Thymus (tissue), 14 donors: ENCODE measurements around the gene BTBD8. TPM values are rescaled to one million over a fixed set of nuclear protein-coding genes. Genes with fewer than 3 reads are reported as not detected.

Experiments
- DNase-seq, 9 donors: peaks; one replicate each; pipeline ENCODE4 v3.0.0-alpha.2; 2013; ENCODE audit warnings: low spot score in 9 of 9, low read depth in 6 of 9, missing footprints in 1 of 9
- H3K27ac ChIP-seq, 2 donors: one replicate each; pipeline ENCODE4 v1.5.1; 2013; ENCODE audit warnings: control low read depth in 1 of 2, low read depth in 1 of 2, low read length in 1 of 2, mild to moderate bottlenecking in 1 of 2, moderate library complexity in 1 of 2
- H3K27me3 ChIP-seq, 2 donors: one replicate each; pipeline ENCODE4 v1.5.1; 2013; ENCODE audit warnings: low read length in 1 of 2; ENCODE audit not compliant: control insufficient read depth in 2 of 2, insufficient read depth in 1 of 2
- H3K36me3 ChIP-seq, 2 donors: one replicate each; pipeline ENCODE4 v1.5.1; 2013; ENCODE audit warnings: low read length in 1 of 2, mild to moderate bottlenecking in 1 of 2, moderate library complexity in 1 of 2; ENCODE audit not compliant: control insufficient read depth in 2 of 2, insufficient read depth in 2 of 2
- H3K4me1 ChIP-seq, 2 donors: one replicate each; pipeline ENCODE4 v1.5.1; 2013; ENCODE audit warnings: low read length in 2 of 2; ENCODE audit not compliant: control insufficient read depth in 2 of 2, insufficient read depth in 2 of 2
- H3K4me3 ChIP-seq, 2 donors: one replicate each; pipeline ENCODE4 v1.5.1; 2013; ENCODE audit warnings: low read length in 2 of 2, control low read depth in 1 of 2, mild to moderate bottlenecking in 1 of 2
- H3K9me3 ChIP-seq, 2 donors: one replicate each; pipeline ENCODE4 v1.5.1; 2013; ENCODE audit warnings: low read length in 1 of 2, mild to moderate bottlenecking in 1 of 2; ENCODE audit not compliant: control insufficient read depth in 2 of 2, insufficient read depth in 1 of 2
- WGBS: extraction: QIAGEN DNeasy Blood & Tissue Kit; methylation state at CpG from one replicate; pipeline ENCODE4 v1.1.7; 2013; 5-methylcytosine and 5-hydroxymethylcytosine counted together
- long read RNA-seq, 10 donors: transcript quantifications; one replicate each; lab custom pipeline, GENCODE V29; 2026
- polyA plus RNA-seq: library from polyadenylated mRNA; stranded (reverse); fragments of 200-250 nt; gene quantifications from one replicate; pipeline ENCODE4 v1.2.3, GENCODE V29; 2013
- total RNA-seq: library from RNA; stranded (reverse); fragments of 120-200 nt; gene quantifications from one replicate; pipeline ENCODE4 v1.2.4, GENCODE V29; 2013
- donor health status: healthy.

The BTBD8 gene
- total RNA-seq, result 2.9 TPM
- 3.3 TPM for polyA plus RNA-seq
- long read RNA-seq, donor 1, result 0 reads
- long read RNA-seq, donor 2, result 0 reads
- long read RNA-seq, donor 3, result 0 reads
- long read RNA-seq, donor 4, result 0 reads
- long read RNA-seq, donor 5, result 0 reads
- long read RNA-seq, donor 6, result 0 reads
- long read RNA-seq, donor 7, result 0 reads
- long read RNA-seq, donor 8, result 0 reads
- long read RNA-seq, donor 9, result 0 reads
- long read RNA-seq, donor 10, result 0 reads

DNA sequence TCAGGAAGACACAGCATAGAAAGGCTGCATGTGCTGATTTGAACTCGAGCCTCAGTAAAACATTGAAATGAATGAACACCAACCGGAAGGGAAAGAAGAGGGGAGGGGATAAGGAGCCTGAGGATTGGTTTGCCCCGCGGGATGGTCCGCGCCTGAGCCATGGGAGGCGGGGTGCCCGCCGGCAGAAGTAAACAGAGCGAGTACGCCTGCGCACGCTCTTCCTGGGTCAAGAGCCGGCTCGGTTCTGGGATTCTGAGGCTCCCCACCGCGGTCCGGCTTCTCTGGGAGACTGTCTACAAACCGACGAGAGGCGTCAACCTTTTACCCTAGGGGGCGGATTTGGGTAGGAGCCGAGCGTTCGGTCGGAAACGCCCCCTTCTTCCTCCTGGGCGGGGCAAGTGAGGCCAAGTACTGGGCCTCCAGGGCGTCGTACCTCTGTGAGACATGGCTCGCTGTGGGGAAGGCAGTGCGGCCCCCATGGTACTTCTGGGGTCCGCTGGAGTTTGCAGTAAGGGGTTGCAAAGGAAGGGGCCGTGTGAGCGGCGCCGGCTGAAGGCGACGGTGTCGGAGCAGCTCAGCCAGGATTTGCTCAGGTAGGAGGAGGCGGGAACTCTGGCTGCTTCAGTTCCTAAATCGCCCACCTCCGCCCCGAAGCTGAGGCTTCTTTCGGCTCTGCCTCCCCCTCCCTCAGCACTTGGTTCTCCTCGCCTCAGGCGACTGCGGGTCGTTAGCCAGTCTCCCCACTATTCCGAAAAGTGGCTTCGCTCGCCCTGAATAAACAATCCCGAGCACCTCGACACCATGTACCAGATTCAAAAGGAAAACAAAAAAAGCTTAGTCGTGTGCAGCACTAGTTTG is at the start of gene BTBD8:
Gene BTBD8 (plus strand): TSS at position 218 of the 858 bp plus-strand sequence. CDS start 227 bp downstream, at position 445.
- under 1% methylated on average over 55 of the region's 55 CpGs for WGBS
- no peaks in the 10 kb centered on the region for H3K36me3 ChIP-seq

DNA sequence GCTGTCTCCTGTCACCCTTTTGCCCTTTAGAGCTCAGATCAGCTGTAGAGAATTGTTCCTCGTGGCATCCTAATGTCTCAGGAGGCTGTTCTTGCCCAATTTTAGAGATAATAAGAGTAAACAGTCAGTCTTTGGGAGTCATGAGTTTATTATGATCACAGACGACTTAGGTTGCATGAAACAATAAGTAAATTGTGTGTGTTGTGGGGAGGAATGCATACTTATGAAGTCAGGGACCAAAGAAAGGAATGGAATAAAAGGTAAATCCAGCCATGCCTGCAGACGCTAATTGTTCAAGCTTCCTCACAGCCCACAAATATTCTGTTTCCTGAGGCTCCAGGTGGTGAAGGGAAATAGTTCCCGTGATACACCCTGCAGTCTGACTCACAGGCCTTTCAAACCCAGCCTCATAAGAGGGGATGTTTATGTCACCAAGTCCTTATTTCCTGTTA is 49.5 kb upstream of the BTBD8 start:
- Histone ChIP-seq H3K27me3 (peaks cover 6 to 11% of the 10 kb centered on the region in 2 donors), H3K9me3 (peaks cover 0 to 4% of the 10 kb centered on the region in 2 donors), H3K4me1 (peaks cover 9 to 11% of the 10 kb centered on the region in 2 donors), H3K4me3 (peak overlapping the region; percentile 53 to 55), H3K27ac (no peak overlapping the region), H3K36me3 (no peaks in the 10 kb centered on the region)
- peak in 3 of 9 donors; percentile 9 to 44 (median 13) for DNase-seq
- 14% methylated on average over 4 of the region's 4 CpGs for WGBS

More for the DNA sequence above, at the start of gene BTBD8:
- H3K27me3 ChIP-seq, result no peaks in the 10 kb centered on the region
- peak; percentile 65 to 94 (median 82) for DNase-seq
- peaks cover 0 to 10% of the 10 kb centered on the region in 2 donors for H3K4me1 ChIP-seq
- H3K9me3 ChIP-seq, result peaks cover 0 to 3% of the 10 kb centered on the region in 2 donors
- peak within 1 kb of the TSS; percentile 74 to 90 for H3K27ac ChIP-seq
- H3K4me3 ChIP-seq, result peak within 1 kb of the TSS; percentile 66 to 84

DNA sequence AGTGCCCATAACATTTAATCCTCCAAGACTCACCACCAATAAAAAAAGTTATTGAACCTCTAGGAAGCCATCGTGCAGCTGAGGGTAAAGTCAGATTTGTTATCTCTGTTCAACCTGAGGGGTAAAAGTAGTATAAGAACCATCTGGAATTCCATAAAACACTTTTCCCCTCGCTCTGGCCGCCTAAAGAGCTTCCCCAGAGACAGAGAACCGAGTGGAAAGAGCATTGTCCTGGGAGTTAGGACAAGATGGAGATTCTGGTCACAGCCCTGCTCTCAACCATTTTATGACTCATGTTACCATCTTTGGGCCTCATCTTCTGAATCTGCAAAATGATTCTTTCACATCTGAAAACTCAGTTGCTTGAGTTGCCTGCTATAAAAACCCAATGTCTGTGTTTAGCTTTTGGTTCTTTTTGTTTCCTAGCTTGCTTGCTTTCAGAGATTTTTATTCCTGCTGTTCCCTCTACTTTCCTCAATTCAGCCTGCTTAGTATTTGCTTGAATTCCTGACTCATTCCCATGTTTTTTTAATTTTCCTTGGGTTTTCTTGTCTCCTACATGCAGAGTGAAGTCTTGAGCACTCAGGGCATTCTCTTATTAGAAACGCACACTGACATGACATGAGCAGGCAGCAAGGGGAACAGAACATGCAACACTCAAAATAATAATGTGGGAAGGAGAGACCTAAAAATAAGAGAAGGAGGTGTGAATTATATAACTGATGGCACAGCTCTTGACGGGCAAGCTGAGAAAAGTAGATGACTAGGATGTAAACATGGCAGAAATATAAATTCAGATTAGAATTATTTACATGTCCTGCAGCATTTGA is 48.6 kb upstream of the BTBD8 start:
- 94% methylated on average over 6 of the region's 6 CpGs for WGBS
- H3K4me3 ChIP-seq, result no peak overlapping the region
- peaks cover 6 to 11% of the 10 kb centered on the region in 2 donors for H3K27me3 ChIP-seq
- no peak for DNase-seq
- peaks cover 0 to 3% of the 10 kb centered on the region in 2 donors for H3K9me3 ChIP-seq
- no peak overlapping the region for H3K27ac ChIP-seq
- H3K36me3 ChIP-seq, result no peaks in the 10 kb centered on the region
- peaks cover 9 to 11% of the 10 kb centered on the region in 2 donors for H3K4me1 ChIP-seq

DNA sequence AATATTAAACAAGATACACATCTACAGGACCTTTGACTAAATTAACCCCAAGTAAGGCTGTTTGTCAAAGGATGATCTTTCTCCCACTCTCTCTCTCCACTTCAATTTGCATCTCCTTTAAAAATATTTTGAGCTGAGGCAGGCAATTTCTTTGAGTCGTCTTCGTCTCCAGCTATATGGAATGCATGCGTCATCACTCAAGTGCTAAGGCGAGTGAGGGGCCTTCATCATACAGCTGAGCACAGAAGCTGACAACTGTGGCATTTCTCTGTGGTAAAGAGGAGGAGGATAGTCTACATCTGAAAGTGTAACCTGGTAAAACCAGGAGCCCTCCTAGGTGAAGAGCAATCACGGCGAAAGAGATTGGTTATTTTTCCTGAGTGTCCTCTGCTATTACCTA is 42.7 kb upstream of the BTBD8 start:
- Histone ChIP-seq H3K27me3 (no peaks in the 10 kb centered on the region), H3K27ac (no peak overlapping the region), H3K4me3 (no peak overlapping the region), H3K36me3 (no peaks in the 10 kb centered on the region), H3K4me1 (no peaks in the 10 kb centered on the region), H3K9me3 (no peaks in the 10 kb centered on the region)
- no peak for DNase-seq
- WGBS, result 95% methylated on average over 6 of the region's 6 CpGs

DNA sequence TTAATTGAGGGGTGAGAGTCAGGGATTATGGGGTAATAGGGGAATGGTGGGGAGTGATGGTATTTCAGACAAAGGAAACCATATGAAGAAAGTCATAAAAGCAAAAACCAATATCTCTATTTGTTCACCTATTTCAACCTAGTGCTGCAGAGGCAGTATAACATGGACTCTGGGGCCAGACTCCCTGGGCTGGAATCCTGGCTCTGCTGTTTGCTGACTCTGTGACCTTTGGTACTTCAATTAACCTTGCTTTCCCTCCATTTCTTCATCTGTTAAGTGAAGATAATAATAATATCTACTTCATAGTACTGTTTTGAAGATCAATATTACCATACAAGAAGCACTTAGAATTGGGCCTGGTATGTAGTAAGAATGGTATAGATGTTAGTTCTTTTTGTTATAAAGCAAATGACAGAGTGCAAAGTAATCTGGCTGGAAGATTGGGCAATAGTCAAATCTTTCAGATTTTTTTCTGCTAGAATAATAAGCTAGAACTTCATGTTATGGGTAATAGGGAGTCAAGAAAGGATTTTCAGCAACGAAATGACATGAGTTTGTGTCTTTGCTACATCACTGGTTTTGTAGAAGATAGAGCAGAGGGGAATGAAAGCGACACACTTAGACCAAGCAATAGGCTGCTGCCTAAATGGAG is 41.3 kb upstream of the BTBD8 start:
- WGBS, result 97% methylated on average over 2 of the region's 2 CpGs
- H3K9me3 ChIP-seq, result no peaks in the 10 kb centered on the region
- no peak overlapping the region for H3K4me3 ChIP-seq
- H3K36me3 ChIP-seq, result no peaks in the 10 kb centered on the region
- H3K27me3 ChIP-seq, result no peaks in the 10 kb centered on the region
- H3K4me1 ChIP-seq, result no peaks in the 10 kb centered on the region
- H3K27ac ChIP-seq, result no peak overlapping the region
- no peak for DNase-seq

DNA sequence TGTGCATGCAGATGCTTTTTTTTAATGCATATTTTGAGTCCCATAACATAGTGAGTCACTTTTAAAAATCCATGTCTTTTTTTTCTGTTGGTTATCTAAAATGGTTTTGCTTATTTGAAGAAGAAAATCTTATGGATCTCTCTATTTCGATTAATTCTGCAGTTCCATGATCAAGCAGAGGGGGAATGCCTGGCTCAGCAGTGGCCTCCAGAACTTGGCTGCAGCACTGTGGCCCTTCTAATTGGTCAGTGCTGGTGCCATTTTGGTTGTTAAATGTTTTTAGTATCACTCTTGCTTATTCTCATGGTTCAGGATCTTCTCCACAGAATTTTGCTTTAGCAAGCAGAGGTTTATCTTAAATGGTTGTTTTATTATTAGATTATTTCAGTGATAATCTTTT is 39.2 kb upstream of the BTBD8 start:
- no peaks in the 10 kb centered on the region for H3K36me3 ChIP-seq
- 94% methylated on average over 1 of the region's 1 CpG for WGBS
- H3K9me3 ChIP-seq, result no peaks in the 10 kb centered on the region
- no peak for DNase-seq
- H3K27me3 ChIP-seq, result no peaks in the 10 kb centered on the region
- H3K4me3 ChIP-seq, result no peak overlapping the region
- H3K4me1 ChIP-seq, result no peaks in the 10 kb centered on the region
- H3K27ac ChIP-seq, result no peak overlapping the region

DNA sequence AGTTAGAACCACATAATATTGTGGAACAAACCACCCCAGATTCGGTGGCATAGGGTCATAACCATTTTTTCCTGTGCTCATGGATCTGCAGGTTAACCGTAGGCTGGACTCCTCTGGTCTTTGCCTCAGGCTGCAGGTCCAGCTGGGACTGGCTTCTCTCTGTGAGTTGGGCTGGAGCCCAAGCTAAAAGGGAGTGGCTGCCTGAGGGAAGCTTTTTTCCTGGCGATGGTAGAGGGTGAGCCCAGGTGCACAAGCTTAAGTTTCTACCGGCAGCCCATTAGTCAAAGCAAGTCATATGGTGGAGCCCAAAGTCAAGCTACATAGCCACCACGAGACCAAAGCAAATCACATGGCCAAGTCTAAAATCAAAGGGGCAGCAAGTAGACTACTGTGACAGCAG is 36.5 kb upstream of the BTBD8 start:
- Histone ChIP-seq H3K27me3 (no peaks in the 10 kb centered on the region), H3K4me3 (no peak overlapping the region), H3K9me3 (no peaks in the 10 kb centered on the region), H3K27ac (no peak overlapping the region), H3K36me3 (no peaks in the 10 kb centered on the region), H3K4me1 (no peaks in the 10 kb centered on the region)
- no peak for DNase-seq
- WGBS, result 97% methylated on average over 5 of the region's 5 CpGs

DNA sequence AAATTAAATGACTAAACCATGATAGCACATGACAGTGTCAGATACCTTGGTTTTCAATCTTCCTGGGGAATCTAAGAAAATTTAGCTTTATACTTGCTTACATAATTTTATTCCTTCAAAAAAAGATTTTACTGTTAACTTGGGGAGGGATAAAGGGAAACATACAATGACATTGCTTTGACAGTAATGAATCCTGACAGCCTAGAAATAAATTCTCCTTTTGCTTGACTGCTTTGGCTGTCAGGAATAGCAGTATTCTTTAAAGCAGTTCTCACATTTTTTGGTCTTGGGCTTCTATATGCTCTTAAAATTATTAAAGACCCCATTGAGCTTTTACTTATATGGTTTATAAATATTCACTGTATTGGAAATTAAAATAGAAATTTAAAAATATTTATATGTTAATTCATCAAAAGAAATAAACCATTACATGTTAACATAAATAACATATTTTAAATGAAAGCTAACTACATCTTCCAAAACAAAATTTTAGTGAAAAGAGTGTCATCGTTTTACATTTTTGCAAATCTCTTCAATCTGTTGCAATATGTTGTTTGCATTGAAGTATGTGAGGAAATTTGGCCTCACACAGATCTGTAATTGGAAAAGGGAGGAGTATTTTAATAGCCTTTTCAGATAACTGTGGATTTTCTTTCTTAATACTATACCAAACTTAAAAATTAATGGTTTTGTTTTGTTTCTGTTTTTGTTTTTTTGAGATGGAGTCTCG is 34.2 kb upstream of the BTBD8 start:
- Histone ChIP-seq H3K4me3 (no peak overlapping the region), H3K27ac (no peak overlapping the region), H3K4me1 (no peaks in the 10 kb centered on the region), H3K9me3 (no peaks in the 10 kb centered on the region), H3K27me3 (no peaks in the 10 kb centered on the region), H3K36me3 (no peaks in the 10 kb centered on the region)
- 96% methylated on average over 2 of the region's 2 CpGs for WGBS
- no peak for DNase-seq
